Smooth muscle cell (in vitro differentiated cells): ENCODE results near the gene TGFBR1. TPM values are rescaled to one million over a fixed set of nuclear protein-coding genes. Genes with fewer than 3 reads are reported as not detected.

Experiments used
- DNase-seq: peaks from one replicate; lab custom pipeline; 2025; ENCODE audit not compliant: unreplicated experiment; lab: John Stamatoyannopoulos, UW
- H2AFZ ChIP-seq: fragments of 200-600 bp; sonication (generic); 2 replicates; pipeline ENCODE4 v1.6.0; 2016; ENCODE audit warnings: antibody characterized with exemption, low read depth, mild to moderate bottlenecking
- H3F3A ChIP-seq: fragments of 200-600 bp; sonication (generic); 2 replicates; pipeline ENCODE4 v1.6.0; 2017; ENCODE audit warnings: antibody characterized with exemption, low read depth
- H3K27ac ChIP-seq: fragments of 200-600 bp; sonication (generic); 2 replicates; pipeline ENCODE4 v1.5.1; 2016; ENCODE audit warnings: low read depth, mild to moderate bottlenecking
- H3K27me3 ChIP-seq: fragments of 200-600 bp; sonication (generic); 2 replicates; pipeline ENCODE4 v1.6.1; 2016; ENCODE audit warnings: low read depth, mild to moderate bottlenecking
- H3K36me3 ChIP-seq: fragments of 200-600 bp; sonication (generic); 2 replicates; pipeline ENCODE4 v1.5.1; 2016; ENCODE audit warnings: low read depth
- H3K4me1 ChIP-seq: fragments of 200-600 bp; sonication (generic); 2 replicates; pipeline ENCODE4 v1.5.1; 2016; ENCODE audit warnings: low read depth
- H3K4me2 ChIP-seq: fragments of 200-600 bp; sonication (generic); 2 replicates; pipeline ENCODE4 v1.6.0; 2016; ENCODE audit warnings: mild to moderate bottlenecking
- H3K4me3 ChIP-seq: fragments of 200-600 bp; sonication (generic); 2 replicates; pipeline ENCODE4 v1.5.1; 2016; ENCODE audit warnings: mild to moderate bottlenecking
- H3K79me2 ChIP-seq: fragments of 200-600 bp; sonication (generic); 2 replicates; pipeline ENCODE4 v1.6.0; 2016; ENCODE audit warnings: low read depth, mild to moderate bottlenecking
- H3K9ac ChIP-seq: fragments of 200-600 bp; sonication (generic); 2 replicates; pipeline ENCODE4 v1.6.0; 2016; ENCODE audit warnings: low read depth
- H3K9me3 ChIP-seq: fragments of 200-600 bp; sonication (generic); replicated peaks from 2 replicates; pipeline ENCODE4 v1.5.1; 2016; ENCODE audit warnings: low read depth
- H4K20me1 ChIP-seq: fragments of 200-600 bp; sonication (generic); 2 replicates; pipeline ENCODE4 v1.6.0; 2016; ENCODE audit warnings: low read depth
- CTCF ChIP-seq: fragments of 200-600 bp; sonication (generic); IDR thresholded peaks from 2 replicates; pipeline ENCODE4 v1.5.1; 2017; ENCODE audit warnings: borderline replicate concordance, mild to moderate bottlenecking, antibody characterized with exemption; ENCODE audit not compliant: insufficient read depth, poor library complexity, severe bottlenecking
- WGBS: methylation state at CpG from one replicate; pipeline ENCODE4 v1.1.7; 2016; ENCODE audit warnings: low lambda C conversion rate; 5-methylcytosine and 5-hydroxymethylcytosine counted together
- polyA plus RNA-seq: library from polyadenylated mRNA; unstranded; fragments of >200 nt; fragmentation: Nextera tagmentation; extraction: Ambion mirVana; gene quantifications from 2 replicates; pipeline ENCODE4 v1.2.1, GENCODE V29; 2016
- total RNA-seq: library from RNA; depleted of rRNA; stranded (reverse); fragments of >200 nt; gene quantifications from 2 replicates; pipeline ENCODE4 v1.2.3, GENCODE V29; 2014

The TGFBR1 gene
- total and polyA plus RNA-seq, 2 experiments from 2014 or later = 87.8 to 240 TPM

GRCh38 chr9:99183616-99184015 is 78.7 kb downstream of the TGFBR1 start:
- no peak overlapping the region for H3K9ac ChIP-seq
- no peaks in the 10 kb centered on the region for H4K20me1 ChIP-seq
- H3K27me3 ChIP-seq = peaks cover 5% of the 10 kb centered on the region
- peaks cover 14% of the 10 kb centered on the region for H3F3A ChIP-seq
- H3K79me2 ChIP-seq = no peaks in the 10 kb centered on the region
- H2AFZ ChIP-seq = no peak overlapping the region
- H3K27ac ChIP-seq = peak overlapping the region; percentile 94
- H3K4me2 ChIP-seq = no peak overlapping the region
- 78% methylated on average over 3 of the region's 3 CpGs for WGBS
- peaks cover 12% of the 10 kb centered on the region for H3K4me1 ChIP-seq
- no peak for TF ChIP-seq CTCF
- no peak for DNase-seq
- no peaks in the 10 kb centered on the region for H3K9me3 ChIP-seq
- H3K4me3 ChIP-seq = no peak overlapping the region
- H3K36me3 ChIP-seq = no peaks in the 10 kb centered on the region

GRCh38 chr9:99184110-99184474 is 79.2 kb downstream of the TGFBR1 start:
- H3F3A ChIP-seq = peaks cover 14% of the 10 kb centered on the region
- H3K36me3 ChIP-seq = no peaks in the 10 kb centered on the region
- H3K4me2 ChIP-seq = no peak overlapping the region
- no peak overlapping the region for H3K9ac ChIP-seq
- no peaks in the 10 kb centered on the region for H4K20me1 ChIP-seq
- WGBS = 71% methylated on average over 10 of the region's 10 CpGs
- H3K4me3 ChIP-seq = no peak overlapping the region
- peak overlapping the region; percentile 94 for H3K27ac ChIP-seq
- no peaks in the 10 kb centered on the region for H3K9me3 ChIP-seq
- H3K79me2 ChIP-seq = no peaks in the 10 kb centered on the region
- no peak overlapping the region for H2AFZ ChIP-seq
- peaks cover 5% of the 10 kb centered on the region for H3K27me3 ChIP-seq
- no peak for DNase-seq
- peaks cover 12% of the 10 kb centered on the region for H3K4me1 ChIP-seq
- no peak for TF ChIP-seq CTCF

GRCh38 chr9:99184475-99185347 is 79.8 kb downstream of the TGFBR1 start:
- no peak overlapping the region for H3K9ac ChIP-seq
- TF ChIP-seq CTCF = peak; percentile 91
- peaks cover 14% of the 10 kb centered on the region for H3F3A ChIP-seq
- H3K4me2 ChIP-seq = peak overlapping the region; percentile 57
- H2AFZ ChIP-seq = peak overlapping the region; percentile 70
- H3K27me3 ChIP-seq = peaks cover 5% of the 10 kb centered on the region
- H3K36me3 ChIP-seq = no peaks in the 10 kb centered on the region
- peaks cover 12% of the 10 kb centered on the region for H3K4me1 ChIP-seq
- no peaks in the 10 kb centered on the region for H3K79me2 ChIP-seq
- no peaks in the 10 kb centered on the region for H4K20me1 ChIP-seq
- WGBS = 55% methylated on average over 29 of the region's 29 CpGs
- peak overlapping the region; percentile 94 for H3K27ac ChIP-seq
- DNase-seq = peak; percentile 28
- no peaks in the 10 kb centered on the region for H3K9me3 ChIP-seq
- no peak overlapping the region for H3K4me3 ChIP-seq

- Histone ChIP-seq H3K9ac (no peak overlapping the region), H3F3A (peaks cover 14% of the 10 kb centered on the region), H3K79me2 (no peaks in the 10 kb centered on the region), H3K36me3 (no peaks in the 10 kb centered on the region), H3K9me3 (no peaks in the 10 kb centered on the region), H3K27me3 (peaks cover 5% of the 10 kb centered on the region), H3K4me3 (no peak overlapping the region), H3K4me1 (peaks cover 12% of the 10 kb centered on the region), H4K20me1 (no peaks in the 10 kb centered on the region), H2AFZ (peak overlapping the region; percentile 70), H3K27ac (no peak overlapping the region), H3K4me2 (no peak overlapping the region)
- DNase-seq = no peak
- 87% methylated on average over 5 of the region's 5 CpGs for WGBS
- TF ChIP-seq CTCF = no peak
These were observed 80.4 kb downstream of the TGFBR1 start for GRCh38 chr9:99185348-99185632.
